ENCODE results near the gene CBARP. TPM values are rescaled to one million over a fixed set of nuclear protein-coding genes. Genes with fewer than 3 reads are reported as not detected.

Gene CBARP
- total and polyA plus RNA-seq, 2 of the 13 experiments (the other 11 are each of a cell fraction or from before 2014, with no cell fraction given) = 1.2 to 1.4 TPM

DNA sequence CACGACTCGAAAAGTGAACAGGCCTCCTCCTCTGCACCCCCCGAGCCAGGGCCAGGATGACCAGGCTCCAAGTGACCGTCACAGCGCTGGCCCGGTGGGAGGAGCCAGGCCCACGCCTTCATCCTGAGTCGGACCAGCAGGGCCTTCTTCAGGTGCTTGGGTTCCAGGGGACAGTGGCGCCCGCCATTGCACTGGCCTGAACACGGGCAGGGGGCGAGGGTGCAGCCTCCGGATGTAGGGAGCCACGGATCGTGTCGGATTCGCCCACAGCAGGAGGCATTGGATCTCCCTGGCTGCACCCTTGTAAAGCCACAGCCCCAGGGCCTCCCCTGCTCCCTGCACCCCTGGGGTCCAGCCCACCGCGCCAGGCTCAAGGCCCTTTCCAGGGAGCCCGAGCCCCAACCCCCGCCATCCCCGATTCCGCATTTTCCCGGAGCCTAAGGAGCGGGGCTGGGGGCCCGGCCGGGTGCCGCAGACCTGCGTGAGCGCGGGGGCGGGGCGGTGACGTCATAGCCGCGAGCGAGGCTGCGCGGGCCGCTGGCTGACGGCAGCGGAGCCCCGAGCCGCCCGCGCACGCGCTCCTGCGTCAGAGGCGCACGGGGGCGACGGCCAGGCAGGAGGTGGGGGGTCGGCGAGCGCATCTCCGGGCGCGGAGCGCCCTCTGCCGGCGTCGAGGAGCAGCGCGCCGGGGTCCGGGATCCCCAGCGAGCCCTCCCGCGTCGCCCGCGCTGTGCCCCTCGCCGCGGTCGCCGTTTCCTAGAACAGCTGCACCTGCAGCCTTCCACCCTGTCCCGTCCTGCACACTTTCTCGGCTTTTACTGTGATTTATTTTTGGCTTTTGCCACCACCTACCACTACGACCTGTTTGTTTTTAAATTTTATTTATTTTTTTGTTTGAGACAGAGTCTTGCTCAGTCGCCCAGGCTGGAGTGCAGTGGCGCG, 2.3 kb upstream of the CBARP start (continued):
- TF ChIP-seq SRSF9 (IDR thresholded peaks at IDR 0.05; ENCODE audit: borderline replicate concordance, insufficient read depth, low read depth, low read length, poor library complexity, severe bottlenecking) (no peak), ZNF775 (CRISPR knock-in tag; IDR thresholded peaks at IDR 0.05; ENCODE audit: borderline replicate concordance) (no peak), GMEB2 (CRISPR knock-in tag; IDR thresholded peaks at IDR 0.05; ENCODE audit: low read depth) (peak; percentile 29; the same call in 1 of the 2 replicates), JUNB (CRISPR knock-in tag; IDR thresholded peaks at IDR 0.05; ENCODE audit: borderline replicate concordance) (no peak), ZSCAN20 (CRISPR knock-in tag; IDR thresholded peaks at IDR 0.05; ENCODE audit: borderline replicate concordance) (no peak), ZFP82 (CRISPR knock-in tag; IDR thresholded peaks at IDR 0.05; ENCODE audit: borderline replicate concordance) (0 out of 2 replicates have a peak, but pooled peaks have one; percentile 53), HOXA7 (CRISPR knock-in tag; IDR thresholded peaks at IDR 0.05) (no peak), KAT7 (CRISPR knock-in tag; IDR thresholded peaks at IDR 0.05; ENCODE audit: borderline replicate concordance) (no peak), KLF13 (CRISPR knock-in tag; IDR thresholded peaks at IDR 0.05) (no peak), CCDC6 (CRISPR knock-in tag; IDR thresholded peaks at IDR 0.05) (peak; percentile 89; the same call in 1 of the 2 replicates), ATF5 (CRISPR knock-in tag; IDR thresholded peaks at IDR 0.05; ENCODE audit: low read depth) (no peak), ZMYM3 (CRISPR knock-in tag; IDR thresholded peaks at IDR 0.05) (no peak)
- TF ChIP-seq, protein P1, sequence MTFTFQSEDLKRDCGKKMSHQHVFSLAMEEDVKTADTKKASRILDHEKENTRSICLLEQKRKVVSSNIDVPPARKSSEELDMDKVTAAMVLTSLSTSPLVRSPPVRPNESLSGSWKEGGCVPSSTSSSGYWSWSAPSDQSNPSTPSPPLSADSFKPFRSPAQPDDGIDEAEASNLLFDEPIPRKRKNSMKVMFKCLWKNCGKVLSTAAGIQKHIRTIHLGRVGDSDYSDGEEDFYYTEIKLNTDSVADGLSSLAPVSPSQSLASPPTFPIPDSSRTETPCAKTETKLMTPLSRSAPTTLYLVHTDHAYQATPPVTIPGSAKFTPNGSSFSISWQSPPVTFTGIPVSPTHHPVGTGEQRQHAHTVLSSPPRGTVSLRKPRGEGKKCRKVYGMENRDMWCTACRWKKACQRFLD (CRISPR knock-in tag; IDR thresholded peaks at IDR 0.05; ENCODE audit: borderline replicate concordance) = no peak
- TF ChIP-seq, protein P2, sequence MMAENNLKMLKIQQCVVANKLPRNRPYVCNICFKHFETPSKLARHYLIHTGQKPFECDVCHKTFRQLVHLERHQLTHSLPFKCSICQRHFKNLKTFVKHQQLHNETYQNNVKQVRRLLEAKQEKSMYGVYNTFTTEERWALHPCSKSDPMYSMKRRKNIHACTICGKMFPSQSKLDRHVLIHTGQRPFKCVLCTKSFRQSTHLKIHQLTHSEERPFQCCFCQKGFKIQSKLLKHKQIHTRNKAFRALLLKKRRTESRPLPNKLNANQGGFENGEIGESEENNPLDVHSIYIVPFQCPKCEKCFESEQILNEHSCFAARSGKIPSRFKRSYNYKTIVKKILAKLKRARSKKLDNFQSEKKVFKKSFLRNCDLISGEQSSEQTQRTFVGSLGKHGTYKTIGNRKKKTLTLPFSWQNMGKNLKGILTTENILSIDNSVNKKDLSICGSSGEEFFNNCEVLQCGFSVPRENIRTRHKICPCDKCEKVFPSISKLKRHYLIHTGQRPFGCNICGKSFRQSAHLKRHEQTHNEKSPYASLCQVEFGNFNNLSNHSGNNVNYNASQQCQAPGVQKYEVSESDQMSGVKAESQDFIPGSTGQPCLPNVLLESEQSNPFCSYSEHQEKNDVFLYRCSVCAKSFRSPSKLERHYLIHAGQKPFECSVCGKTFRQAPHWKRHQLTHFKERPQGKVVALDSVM (CRISPR knock-in tag; IDR thresholded peaks at IDR 0.05) = peak; percentile 51
- TF ChIP-seq, protein P3, sequence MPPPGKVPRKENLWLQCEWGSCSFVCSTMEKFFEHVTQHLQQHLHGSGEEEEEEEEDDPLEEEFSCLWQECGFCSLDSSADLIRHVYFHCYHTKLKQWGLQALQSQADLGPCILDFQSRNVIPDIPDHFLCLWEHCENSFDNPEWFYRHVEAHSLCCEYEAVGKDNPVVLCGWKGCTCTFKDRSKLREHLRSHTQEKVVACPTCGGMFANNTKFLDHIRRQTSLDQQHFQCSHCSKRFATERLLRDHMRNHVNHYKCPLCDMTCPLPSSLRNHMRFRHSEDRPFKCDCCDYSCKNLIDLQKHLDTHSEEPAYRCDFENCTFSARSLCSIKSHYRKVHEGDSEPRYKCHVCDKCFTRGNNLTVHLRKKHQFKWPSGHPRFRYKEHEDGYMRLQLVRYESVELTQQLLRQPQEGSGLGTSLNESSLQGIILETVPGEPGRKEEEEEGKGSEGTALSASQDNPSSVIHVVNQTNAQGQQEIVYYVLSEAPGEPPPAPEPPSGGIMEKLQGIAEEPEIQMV (CRISPR knock-in tag; IDR thresholded peaks at IDR 0.05; ENCODE audit: low read depth) = no peak
- TF ChIP-seq, protein P4, sequence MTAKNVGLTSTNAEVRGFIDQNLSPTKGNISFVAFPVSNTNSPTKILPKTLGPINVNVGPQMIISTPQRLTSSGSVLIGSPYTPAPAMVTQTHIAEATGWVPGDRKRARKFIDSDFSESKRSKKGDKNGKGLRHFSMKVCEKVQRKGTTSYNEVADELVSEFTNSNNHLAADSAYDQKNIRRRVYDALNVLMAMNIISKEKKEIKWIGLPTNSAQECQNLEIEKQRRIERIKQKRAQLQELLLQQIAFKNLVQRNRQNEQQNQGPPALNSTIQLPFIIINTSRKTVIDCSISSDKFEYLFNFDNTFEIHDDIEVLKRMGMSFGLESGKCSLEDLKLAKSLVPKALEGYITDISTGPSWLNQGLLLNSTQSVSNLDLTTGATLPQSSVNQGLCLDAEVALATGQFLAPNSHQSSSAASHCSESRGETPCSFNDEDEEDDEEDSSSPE (CRISPR knock-in tag; IDR thresholded peaks at IDR 0.05) = no peak
- TF ChIP-seq, protein P5, sequence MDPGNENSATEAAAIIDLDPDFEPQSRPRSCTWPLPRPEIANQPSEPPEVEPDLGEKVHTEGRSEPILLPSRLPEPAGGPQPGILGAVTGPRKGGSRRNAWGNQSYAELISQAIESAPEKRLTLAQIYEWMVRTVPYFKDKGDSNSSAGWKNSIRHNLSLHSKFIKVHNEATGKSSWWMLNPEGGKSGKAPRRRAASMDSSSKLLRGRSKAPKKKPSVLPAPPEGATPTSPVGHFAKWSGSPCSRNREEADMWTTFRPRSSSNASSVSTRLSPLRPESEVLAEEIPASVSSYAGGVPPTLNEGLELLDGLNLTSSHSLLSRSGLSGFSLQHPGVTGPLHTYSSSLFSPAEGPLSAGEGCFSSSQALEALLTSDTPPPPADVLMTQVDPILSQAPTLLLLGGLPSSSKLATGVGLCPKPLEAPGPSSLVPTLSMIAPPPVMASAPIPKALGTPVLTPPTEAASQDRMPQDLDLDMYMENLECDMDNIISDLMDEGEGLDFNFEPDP (CRISPR knock-in tag; conservative IDR thresholded peaks at IDR 0.05) = no peak
